ENCODE results near the gene IL9.

The IL9 gene

GRCh38 chr5:135895474-135896006, at the start of gene IL9:
Gene IL9 (minus strand): TSS chr5:135895841. CDS start chr5:135895816, 25 bp downstream.
- DNase-seq (ENCODE audit: low read depth in 4 of 4, low spot score in 1 of 4) = no peak

- DNase-seq (ENCODE audit: low read depth in 4 of 4, low spot score in 1 of 4) = peak in 1 of 4 experiments; percentile 1
Observed at GRCh38 chr5:135944967-135945560, 49.4 kb upstream of the IL9 start.

GRCh38 chr5:135944564-135944963, 48.9 kb upstream of the IL9 start:
- DNase-seq (ENCODE audit: low read depth in 4 of 4, low spot score in 1 of 4) = no peak

GRCh38 chr5:135942202-135942771, 46.6 kb upstream of the IL9 start:
- no peak for DNase-seq (ENCODE audit: low read depth in 4 of 4, low spot score in 1 of 4)

DNA sequence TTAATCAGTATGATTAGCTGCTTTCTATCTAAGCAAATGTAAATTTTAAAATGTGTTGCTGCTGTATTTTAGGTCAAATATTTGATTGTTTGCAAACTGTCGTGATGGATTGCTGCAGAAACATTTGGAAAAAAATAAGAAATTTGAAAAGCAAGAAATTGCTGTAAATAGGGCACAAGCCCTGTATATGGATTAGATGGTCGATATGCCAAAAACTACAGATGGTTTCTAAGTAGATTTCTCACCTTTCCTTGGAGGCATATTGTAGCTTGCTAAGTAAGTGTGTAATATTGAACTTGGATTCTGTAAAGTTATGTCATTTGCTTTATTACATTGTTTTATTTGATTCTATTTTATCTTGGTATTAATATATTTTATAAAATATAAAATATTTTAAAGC, 46.1 kb upstream of the IL9 start:
- DNase-seq (ENCODE audit: low read depth in 4 of 4, low spot score in 1 of 4) = no peak

- DNase-seq (ENCODE audit: low read depth in 4 of 4, low spot score in 1 of 4) = no peak
Observed at GRCh38 chr5:135937245-135937911, 41.7 kb upstream of the IL9 start.

DNA sequence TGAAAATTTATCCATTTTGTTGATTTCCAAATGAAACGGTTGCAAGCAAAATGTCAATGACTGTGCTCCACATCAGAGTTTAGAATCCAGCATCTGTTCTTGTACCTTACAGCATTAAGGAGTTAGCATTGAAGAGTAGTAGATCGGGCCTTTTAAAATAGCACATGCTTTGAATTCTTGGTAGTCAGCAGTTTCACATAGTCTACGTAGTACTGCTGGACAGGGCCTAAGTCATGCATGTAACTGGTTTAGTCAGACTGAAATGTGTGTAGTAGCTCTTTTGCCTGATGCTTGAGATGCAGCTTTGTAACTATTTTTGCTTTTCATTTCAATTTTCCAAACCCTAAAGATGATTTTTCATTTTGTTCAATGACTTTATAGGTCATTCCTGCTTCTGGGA, 39.3 kb upstream of the IL9 start:
- DNase-seq (ENCODE audit: low read depth in 4 of 4, low spot score in 1 of 4) = no peak

DNA sequence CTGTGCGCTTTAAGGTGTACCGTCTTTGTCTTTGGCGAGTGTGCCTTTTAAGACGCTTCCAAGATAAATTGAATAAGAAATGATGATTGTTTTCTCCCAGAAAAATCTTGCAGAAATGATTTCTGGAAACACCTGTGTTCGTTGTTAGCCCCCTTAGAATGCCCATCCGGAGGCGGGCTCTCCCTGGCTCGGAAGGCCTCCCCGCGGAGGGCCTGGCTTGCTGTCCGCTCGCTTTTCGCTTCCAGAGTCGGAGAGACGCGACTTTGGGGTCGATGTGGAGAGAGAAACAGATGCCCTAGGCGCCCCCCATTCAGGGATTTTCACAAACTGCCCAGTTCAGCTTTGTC, 35.3 kb upstream of the IL9 start:
- DNase-seq (ENCODE audit: low read depth in 4 of 4, low spot score in 1 of 4) = no peak

- no peak for DNase-seq (ENCODE audit: low read depth in 4 of 4, low spot score in 1 of 4)
Observed at GRCh38 chr5:135930029-135930948, 34.6 kb upstream of the IL9 start.

GRCh38 chr5:135921388-135921787, 25.7 kb upstream of the IL9 start:
- DNase-seq (ENCODE audit: low read depth in 4 of 4, low spot score in 1 of 4) = no peak

- DNase-seq (ENCODE audit: low read depth in 4 of 4, low spot score in 1 of 4) = no peak
Observed at GRCh38 chr5:135920199-135920598, 24.6 kb upstream of the IL9 start.

GRCh38 chr5:135916638-135917263, 21.1 kb upstream of the IL9 start:
- no peak for DNase-seq (ENCODE audit: low read depth in 4 of 4, low spot score in 1 of 4)

DNA sequence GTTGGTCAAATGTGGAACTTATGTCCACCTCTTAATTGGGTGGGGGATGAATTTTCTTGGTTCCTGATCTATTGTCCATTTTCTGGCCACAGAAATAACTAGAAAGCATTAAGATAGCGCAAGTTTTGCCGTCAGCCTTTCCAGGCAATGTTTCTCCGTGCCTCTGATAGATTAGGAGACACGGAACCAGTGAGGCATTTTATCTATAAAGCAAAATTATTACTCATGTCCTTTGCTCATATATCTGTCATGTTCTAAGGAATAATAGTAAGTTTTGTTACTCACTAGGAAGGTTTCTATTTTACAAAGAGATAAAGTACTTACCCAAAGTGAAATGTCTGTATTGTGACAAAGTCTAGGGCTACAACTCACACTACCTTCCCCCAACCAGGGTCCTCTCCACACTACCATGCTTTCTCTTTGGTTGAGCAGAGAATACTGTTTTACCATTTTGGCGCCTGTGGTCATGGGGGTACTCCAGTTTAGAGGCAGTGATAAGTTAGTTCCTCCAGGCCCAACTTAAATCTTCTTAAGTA, 19.9 kb upstream of the IL9 start:
- no peak for DNase-seq (ENCODE audit: low read depth in 4 of 4, low spot score in 1 of 4)

- no peak for DNase-seq (ENCODE audit: low read depth in 4 of 4, low spot score in 1 of 4)
Observed at GRCh38 chr5:135913713-135914626, 18.3 kb upstream of the IL9 start.

DNA sequence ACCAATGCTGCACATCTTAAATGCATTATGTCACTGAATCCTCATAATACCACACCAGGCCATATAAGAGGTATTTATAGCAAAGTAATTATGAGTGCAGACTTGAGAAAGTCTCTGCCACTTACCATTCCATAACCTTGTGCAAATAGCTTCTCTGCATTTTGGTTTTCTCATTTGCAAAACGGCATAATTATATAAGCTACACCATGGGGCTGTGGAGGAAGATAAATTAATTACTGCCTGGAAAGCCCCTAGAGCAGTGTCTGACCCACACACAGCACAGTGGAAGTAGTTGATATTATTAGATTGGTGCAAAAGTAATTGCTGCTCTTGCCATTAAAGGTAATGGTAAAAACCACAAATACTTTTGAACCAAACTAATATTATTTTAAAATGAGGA, 9.5 kb upstream of the IL9 start:
- no peak for DNase-seq (ENCODE audit: low read depth in 4 of 4, low spot score in 1 of 4)

- DNase-seq (ENCODE audit: low read depth in 4 of 4, low spot score in 1 of 4) = no peak
Observed at GRCh38 chr5:135901633-135902032, 6.0 kb upstream of the IL9 start.

DNA sequence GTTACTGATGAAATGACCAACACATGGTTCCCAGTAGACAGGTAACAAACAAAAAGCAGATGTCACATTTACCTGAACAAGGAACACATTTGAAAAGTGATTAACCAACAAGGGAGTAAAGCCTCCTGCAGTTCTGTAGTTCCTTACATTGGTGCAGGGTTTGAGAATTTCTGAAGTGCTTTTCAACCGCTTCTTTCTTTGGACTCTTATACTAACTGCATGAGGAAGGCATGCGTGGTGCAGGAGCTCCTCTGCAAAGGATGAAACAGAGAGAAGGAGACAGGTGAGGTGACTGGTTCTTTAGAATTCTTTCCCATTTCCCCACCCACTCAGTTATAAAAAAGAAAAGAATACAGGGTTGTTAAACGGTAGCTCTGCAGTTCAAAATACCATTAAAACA, 4.6 kb upstream of the IL9 start:
- no peak for DNase-seq (ENCODE audit: low read depth in 4 of 4, low spot score in 1 of 4)

DNA sequence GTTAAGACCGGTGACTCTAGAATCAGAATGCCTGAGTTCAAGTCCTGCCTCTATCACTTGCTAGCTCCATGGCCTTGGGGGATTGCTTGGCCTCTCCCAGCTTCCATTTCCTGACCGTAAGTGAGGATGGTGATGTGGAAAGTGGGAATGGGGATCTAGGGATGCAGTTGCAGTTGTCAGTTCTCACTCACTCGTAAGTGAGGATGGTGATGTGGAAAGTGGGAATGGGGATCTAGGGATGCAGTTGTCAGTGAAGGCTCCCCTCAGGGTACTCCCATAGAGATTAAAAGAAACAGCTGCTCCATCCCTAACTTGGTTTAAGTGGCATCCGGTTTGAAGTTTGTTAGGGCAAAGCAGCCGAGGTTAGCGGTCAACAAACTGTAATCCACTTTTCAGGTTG, 3.0 kb upstream of the IL9 start:
- no peak for DNase-seq (ENCODE audit: low read depth in 4 of 4, low spot score in 1 of 4)

DNA sequence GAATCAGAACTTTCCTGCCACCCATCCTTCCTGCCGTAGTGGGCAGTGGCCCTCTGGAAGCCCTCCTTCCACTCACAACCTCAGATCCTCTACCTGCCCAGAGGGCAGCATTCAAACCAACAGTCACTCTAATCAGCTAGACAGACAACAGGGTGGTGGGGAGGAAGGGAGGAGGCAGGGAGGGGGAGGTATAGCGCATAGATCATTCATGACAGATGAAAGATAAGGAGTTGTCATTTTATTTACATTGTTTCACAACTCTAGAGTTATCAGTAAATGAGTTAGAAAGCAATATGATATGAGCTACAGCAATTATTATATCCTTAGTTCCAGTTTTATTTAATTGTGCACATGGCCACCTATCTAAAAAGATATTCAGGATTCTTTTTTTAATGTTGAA, 852 bp downstream of the IL9 start:
- no peak for DNase-seq (ENCODE audit: low read depth in 4 of 4, low spot score in 1 of 4)

GRCh38 chr5:135894276-135894675, 1.4 kb downstream of the IL9 start:
- DNase-seq (ENCODE audit: low read depth in 4 of 4, low spot score in 1 of 4) = no peak
